Vagina (tissue), 2 donors: ENCODE data around the gene NDUFAF4.

Experiments used
- CTCF ChIP-seq, 3 experiments: fragments of 450-650 bp in 2 of 3; fragments of 200-600 bp in 1 of 3; sonication (generic) in 1 of 3; IDR thresholded peaks; one replicate each; pipeline ENCODE4 v1.5.1; 2017 to 2019; ENCODE audit warnings: antibody characterized with exemption in 3 of 3, mild to moderate bottlenecking in 2 of 3, moderate library complexity in 2 of 3
- POLR2A ChIP-seq, 2 donors: fragments of 450-650 bp; IDR thresholded peaks; one replicate each; pipeline ENCODE4 v1.6.1; 2017; ENCODE audit warnings: antibody characterized with exemption in 2 of 2, mild to moderate bottlenecking in 2 of 2, moderate library complexity in 2 of 2
- POLR2AphosphoS5 ChIP-seq, 2 donors: sonication (generic); formaldehyde crosslinking; IDR thresholded peaks; one replicate each; pipeline ENCODE4 v1.9.0; 2017; ENCODE audit warnings: antibody characterized with exemption in 2 of 2, mild to moderate bottlenecking in 2 of 2, low read depth in 1 of 2; ENCODE audit not compliant: insufficient read depth in 1 of 2

- TF ChIP-seq CTCF (IDR thresholded peaks at IDR 0.05) (no peak), POLR2A (IDR thresholded peaks at IDR 0.05) (no peak), POLR2AphosphoS5 (IDR thresholded peaks at IDR 0.05; ENCODE audit: insufficient read depth in 1 of 2, low read depth in 1 of 2) (no peak)
Measured at GRCh38 chr6:96927660-96928059, 30.0 kb upstream of the NDUFAF4 start.
